Esophagus muscularis mucosa (tissue), 4 donors: ENCODE data around the gene KIF26B. TPM values are rescaled to one million over a fixed set of nuclear protein-coding genes. Genes with fewer than 3 reads are reported as not detected.

Experiments
- DNase-seq: peaks from one replicate; pipeline ENCODE4 v3.0.0-alpha.2; 2017; ENCODE audit errors: extremely low spot score
- H3K27ac ChIP-seq, 4 donors: fragments of 200-600 bp; sonication (generic); replicated peaks in 1 of 4; 1 replicate in 3 of 4; 2 replicates in 1 of 4; pipeline ENCODE4 v1.5.1; 2016 to 2019; ENCODE audit warnings: mild to moderate bottlenecking in 1 of 4
- H3K27me3 ChIP-seq, 4 donors: fragments of 200-600 bp; sonication (generic); one replicate each; pipeline versions ENCODE4 v1.5.1 to v1.6.0; 2016 to 2019
- H3K36me3 ChIP-seq, 4 donors: fragments of 200-600 bp; sonication (generic); one replicate each; pipeline ENCODE4 v1.5.1; 2016 to 2019
- H3K4me1 ChIP-seq, 4 donors: fragments of 200-600 bp; sonication (generic); one replicate each; pipeline ENCODE4 v1.5.1; 2016 to 2019
- H3K4me3 ChIP-seq, 4 donors: fragments of 200-600 bp; sonication (generic); 1 replicate in 2 of 4; 2 replicates in 2 of 4; pipeline ENCODE4 v1.5.1; 2016 to 2019; ENCODE audit warnings: mild to moderate bottlenecking in 4 of 4, moderate library complexity in 1 of 4
- H3K9me3 ChIP-seq, 4 donors: fragments of 200-600 bp; sonication (generic); 1 replicate in 3 of 4; 2 replicates in 1 of 4; pipeline ENCODE4 v1.5.1; 2016 to 2019
- EP300 ChIP-seq: sonication (generic); formaldehyde crosslinking; IDR thresholded peaks from one replicate; pipeline ENCODE4 v1.6.1; 2017; ENCODE audit warnings: antibody characterized with exemption
- POLR2A ChIP-seq: fragments of 450-650 bp; IDR thresholded peaks from one replicate; pipeline ENCODE4 v1.6.1; 2017; ENCODE audit warnings: antibody characterized with exemption, moderate library complexity, mild to moderate bottlenecking, low read depth
- POLR2AphosphoS5 ChIP-seq, 2 donors: sonication (generic); formaldehyde crosslinking; IDR thresholded peaks; one replicate each; pipeline ENCODE4 v1.6.1; 2017; ENCODE audit warnings: antibody characterized with exemption in 2 of 2
- WGBS: methylation state at CpG from one replicate; pipeline ENCODE4 v1.1.5; 2018; 5-methylcytosine and 5-hydroxymethylcytosine counted together
- intact Hi-C: fragments of 100-400 bp; cut with DNase I; formaldehyde crosslinking; loops from one replicate; pipeline ENCODE4 v1.15.1; 2023
- total RNA-seq, 4 donors: library from RNA; depleted of rRNA; stranded (reverse); fragments of >200 nt; gene quantifications; one replicate each; pipeline versions ENCODE4 v1.1.0 to v1.2.1, GENCODE V29; 2016
- TF ChIP-seq, protein P1 (sequence below), 3 experiments: fragments of 200-600 bp in 2 of 3; fragments of 450-650 bp in 1 of 3; sonication (generic) in 2 of 3; IDR thresholded peaks; one replicate each; pipeline ENCODE4 v1.5.1; 2017 to 2019; ENCODE audit warnings: antibody characterized with exemption in 3 of 3, mild to moderate bottlenecking in 2 of 3, moderate library complexity in 1 of 3

KIF26B gene
- total RNA-seq, 4 donors from 2014 or later: 0.13 to 3.7 (median 1.3) TPM

DNA sequence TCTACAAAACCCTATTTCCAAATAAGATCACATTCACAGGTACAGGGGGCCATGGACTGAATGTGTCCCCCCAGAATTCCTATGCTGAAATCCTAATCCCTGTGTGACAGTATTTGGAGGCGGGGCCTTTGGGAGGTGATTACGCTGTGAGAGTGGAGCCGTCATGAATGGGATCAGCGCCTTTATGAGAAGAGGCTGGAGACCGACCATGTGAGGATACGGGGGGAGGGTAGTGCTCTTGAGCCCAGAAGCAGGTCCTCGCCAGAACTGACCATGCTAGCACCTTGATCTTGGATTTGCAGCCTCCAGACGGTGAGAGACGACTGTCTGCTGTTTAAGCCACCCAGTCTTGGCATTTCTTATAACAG is 23.8 kb upstream of the KIF26B start:
- peaks cover 0 to 9% (median 0%) of the 10 kb centered on the region in 4 donors for H3K4me1 ChIP-seq
- WGBS: 76% methylated on average over 9 of the region's 9 CpGs
- H3K9me3 ChIP-seq: no peaks in the 10 kb centered on the region
- TF ChIP-seq POLR2A (no peak), POLR2AphosphoS5 (IDR thresholded peaks at IDR 0.05) (no peak), EP300 (no peak)
- TF ChIP-seq, protein P1, sequence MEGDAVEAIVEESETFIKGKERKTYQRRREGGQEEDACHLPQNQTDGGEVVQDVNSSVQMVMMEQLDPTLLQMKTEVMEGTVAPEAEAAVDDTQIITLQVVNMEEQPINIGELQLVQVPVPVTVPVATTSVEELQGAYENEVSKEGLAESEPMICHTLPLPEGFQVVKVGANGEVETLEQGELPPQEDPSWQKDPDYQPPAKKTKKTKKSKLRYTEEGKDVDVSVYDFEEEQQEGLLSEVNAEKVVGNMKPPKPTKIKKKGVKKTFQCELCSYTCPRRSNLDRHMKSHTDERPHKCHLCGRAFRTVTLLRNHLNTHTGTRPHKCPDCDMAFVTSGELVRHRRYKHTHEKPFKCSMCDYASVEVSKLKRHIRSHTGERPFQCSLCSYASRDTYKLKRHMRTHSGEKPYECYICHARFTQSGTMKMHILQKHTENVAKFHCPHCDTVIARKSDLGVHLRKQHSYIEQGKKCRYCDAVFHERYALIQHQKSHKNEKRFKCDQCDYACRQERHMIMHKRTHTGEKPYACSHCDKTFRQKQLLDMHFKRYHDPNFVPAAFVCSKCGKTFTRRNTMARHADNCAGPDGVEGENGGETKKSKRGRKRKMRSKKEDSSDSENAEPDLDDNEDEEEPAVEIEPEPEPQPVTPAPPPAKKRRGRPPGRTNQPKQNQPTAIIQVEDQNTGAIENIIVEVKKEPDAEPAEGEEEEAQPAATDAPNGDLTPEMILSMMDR (IDR thresholded peaks at IDR 0.05): no peak
- no peak for DNase-seq
- no peak overlapping the region for H3K27ac ChIP-seq
- H3K27me3 ChIP-seq: peaks cover 0 to 67% (median 0%) of the 10 kb centered on the region in 4 donors
- intact Hi-C loops: no loop called here
- no peaks in the 10 kb centered on the region for H3K36me3 ChIP-seq
- no peak overlapping the region for H3K4me3 ChIP-seq

DNA sequence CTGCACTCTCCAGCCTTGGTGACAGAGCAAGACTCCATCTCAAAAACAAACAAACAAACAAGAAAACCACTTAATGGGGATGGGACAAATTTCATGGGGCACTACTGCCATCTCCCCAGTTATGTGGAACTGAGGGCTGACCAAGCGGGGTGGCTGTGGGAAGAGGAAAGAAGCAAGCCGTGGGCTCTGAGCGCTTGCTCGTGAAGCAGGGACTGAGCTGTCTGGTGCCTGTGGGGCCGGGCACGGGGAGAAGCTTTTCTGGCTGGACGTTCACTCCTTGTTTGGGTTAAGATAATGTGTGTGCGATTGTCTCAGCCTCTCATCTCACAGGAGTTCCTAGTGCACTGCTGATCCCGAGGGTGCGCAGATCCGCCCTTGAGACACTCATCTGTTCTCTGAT is 22.0 kb upstream of the KIF26B start:
- peaks cover 0 to 76% (median 0%) of the 10 kb centered on the region in 4 donors for H3K27me3 ChIP-seq
- TF ChIP-seq POLR2A (no peak), EP300 (no peak), POLR2AphosphoS5 (IDR thresholded peaks at IDR 0.05) (no peak)
- TF ChIP-seq, protein P1 (IDR thresholded peaks at IDR 0.05): no peak

GRCh38 chr1:245133995-245134715 is 20.6 kb upstream of the KIF26B start:
- Histone ChIP-seq H3K9me3 (no peaks in the 10 kb centered on the region), H3K4me1 (peaks cover 0 to 9% (median 0%) of the 10 kb centered on the region in 4 donors), H3K27me3 (peaks cover 0 to 73% (median 0%) of the 10 kb centered on the region in 4 donors), H3K4me3 (no peak overlapping the region), H3K36me3 (no peaks in the 10 kb centered on the region), H3K27ac (no peak overlapping the region)
- WGBS: 87% methylated on average over 17 of the region's 17 CpGs
- intact Hi-C loops: no loop called here
- no peak for DNase-seq
- no peak for TF ChIP-seq EP300
- TF ChIP-seq POLR2A: no peak
- TF ChIP-seq POLR2AphosphoS5 (IDR thresholded peaks at IDR 0.05): no peak
- TF ChIP-seq, protein P1 (IDR thresholded peaks at IDR 0.05): no peak

More for the DNA sequence above, 22.0 kb upstream of the KIF26B start:
- no peaks in the 10 kb centered on the region for H3K9me3 ChIP-seq
- no peak overlapping the region for H3K27ac ChIP-seq
- intact Hi-C loops: no loop called here
- H3K36me3 ChIP-seq: no peaks in the 10 kb centered on the region
- WGBS: 81% methylated on average over 11 of the region's 11 CpGs
- no peak overlapping the region for H3K4me3 ChIP-seq
- H3K4me1 ChIP-seq: peaks cover 0 to 9% (median 0%) of the 10 kb centered on the region in 4 donors
- DNase-seq: no peak

- H3K4me3 ChIP-seq: no peak overlapping the region
- WGBS: 92% methylated on average over 13 of the region's 18 CpGs
- H3K27me3 ChIP-seq: peaks cover 0 to 10% (median 0%) of the 10 kb centered on the region in 4 donors
- TF ChIP-seq EP300 (no peak), POLR2A (no peak), POLR2AphosphoS5 (IDR thresholded peaks at IDR 0.05) (no peak)
- TF ChIP-seq, protein P1 (IDR thresholded peaks at IDR 0.05): no peak
- intact Hi-C loops: no loop called here
- H3K9me3 ChIP-seq: no peaks in the 10 kb centered on the region
- H3K36me3 ChIP-seq: no peaks in the 10 kb centered on the region
- no peaks in the 10 kb centered on the region for H3K4me1 ChIP-seq
- DNase-seq: no peak
- H3K27ac ChIP-seq: no peak overlapping the region
Observed at GRCh38 chr1:245142171-245142798, 12.5 kb upstream of the KIF26B start.
